Stimulated activated naive CD4-positive, alpha-beta T cell treated with Interleukin-2 at 50 U/mL for 16 hours (primary cell): ENCODE data around the gene FHOD3.

Source experiments
- DNase-seq: peaks from one replicate; lab custom pipeline; 2025; lab: John Stamatoyannopoulos, UW

FHOD3 gene

DNA sequence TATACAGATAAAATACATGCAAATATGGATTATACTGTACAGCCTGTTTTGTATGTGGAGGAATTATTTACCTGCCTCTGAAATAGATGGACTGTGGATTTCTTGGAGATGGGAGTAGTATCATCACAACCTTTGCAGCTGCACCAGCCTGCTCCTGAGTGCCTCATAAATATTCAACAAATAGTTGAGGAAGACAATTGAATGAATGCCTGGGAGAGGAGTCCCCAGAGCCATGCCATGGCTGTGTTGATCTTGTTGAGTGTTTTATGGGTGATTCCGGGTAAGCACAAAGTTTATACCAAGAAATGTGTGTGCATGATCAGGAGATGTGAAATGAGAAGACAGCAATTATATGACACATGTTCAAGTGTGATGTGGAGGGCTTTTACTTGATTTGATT, 225.0 kb downstream of the FHOD3 start:
- no peak for DNase-seq

DNA sequence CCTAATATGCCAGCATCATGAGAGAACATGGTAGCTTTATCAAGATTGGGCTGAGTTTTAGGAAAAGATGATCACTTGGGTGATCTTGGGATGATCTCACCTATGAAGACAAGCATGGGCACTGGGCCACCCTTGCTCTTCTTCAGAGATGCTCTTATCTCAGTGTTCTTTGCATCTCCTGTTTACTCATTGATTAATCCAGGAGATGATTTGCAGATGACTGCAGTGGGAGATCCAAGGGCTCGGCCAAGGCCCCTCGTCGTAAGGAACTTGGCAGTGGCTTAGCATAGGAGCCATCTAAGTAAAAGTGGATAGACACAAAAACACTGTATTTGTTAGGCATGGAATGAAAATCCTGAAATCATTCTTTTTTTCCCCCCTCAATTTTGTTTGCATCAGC, 228.4 kb downstream of the FHOD3 start:
- DNase-seq = no peak

DNA sequence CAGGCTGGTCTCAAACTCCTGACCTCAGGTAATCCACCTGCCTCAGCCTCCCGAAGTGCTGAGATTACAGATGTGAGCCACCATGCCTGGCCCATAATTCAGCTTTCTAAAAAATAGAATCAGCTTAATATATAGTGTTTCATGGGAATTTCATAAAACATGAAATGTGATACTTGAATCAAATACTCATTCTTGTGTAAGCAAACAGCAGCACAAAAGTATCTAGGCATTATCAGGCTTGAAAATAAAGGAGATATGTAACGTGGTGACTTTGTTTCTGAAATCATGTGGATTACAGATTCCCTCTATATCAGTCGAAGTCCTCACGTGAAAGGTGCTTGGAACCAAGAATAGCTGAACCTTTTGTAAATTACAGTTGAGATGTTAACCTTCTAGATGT, 229.1 kb downstream of the FHOD3 start:
- DNase-seq = no peak

DNA sequence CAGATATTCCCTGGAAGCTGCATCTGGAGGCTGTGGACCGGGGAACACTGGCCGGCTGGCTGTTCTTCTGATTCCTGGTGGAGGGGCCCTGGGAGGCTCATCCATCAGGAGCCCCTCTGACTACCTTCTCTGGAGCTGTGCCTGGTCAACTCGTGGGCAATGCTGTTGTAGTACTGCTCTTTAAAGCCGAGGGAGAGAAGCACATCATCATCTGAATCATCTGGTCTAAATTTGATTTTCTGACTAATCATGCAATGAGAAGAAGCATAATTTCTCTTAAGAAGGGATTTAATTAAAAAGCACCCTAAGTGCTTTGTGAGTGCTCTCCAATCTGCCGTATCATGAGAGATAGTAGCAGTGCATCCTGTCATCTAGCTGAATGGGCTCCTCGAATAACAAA, 229.5 kb downstream of the FHOD3 start:
- no peak for DNase-seq

DNA sequence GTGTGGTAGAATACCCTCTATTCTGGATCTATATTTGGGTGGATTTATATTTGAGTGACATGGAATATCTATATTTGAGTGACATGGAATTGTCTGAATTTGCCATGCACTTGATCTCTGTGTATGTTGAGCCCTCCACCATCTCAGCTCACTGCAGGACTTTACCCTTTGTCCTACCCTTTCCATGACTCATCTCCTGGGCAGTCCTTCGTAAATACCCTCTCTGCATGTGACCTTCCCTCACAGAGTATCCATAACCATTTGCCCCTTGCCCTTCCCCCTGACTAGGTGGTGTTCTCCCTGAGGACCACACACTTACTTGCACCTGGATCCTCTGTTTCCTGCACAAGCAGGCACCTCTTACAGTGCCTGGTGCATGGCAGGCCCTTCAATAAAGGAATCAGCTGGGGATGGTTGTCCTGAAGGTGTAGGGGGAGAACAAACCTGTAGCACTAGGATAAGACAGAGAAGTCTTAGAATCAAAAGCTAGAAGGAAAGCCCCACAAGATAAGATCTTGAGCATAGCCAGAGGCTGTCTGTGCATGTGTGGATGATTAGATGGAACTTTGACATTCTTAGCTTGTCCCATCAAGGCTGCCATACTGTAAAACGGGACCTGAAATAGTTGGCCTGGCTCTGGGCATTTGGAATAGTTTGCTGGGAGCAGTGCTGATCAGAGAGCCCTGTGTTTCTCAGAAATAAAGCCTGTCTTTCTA, 230.4 kb downstream of the FHOD3 start:
- DNase-seq = no peak

DNA sequence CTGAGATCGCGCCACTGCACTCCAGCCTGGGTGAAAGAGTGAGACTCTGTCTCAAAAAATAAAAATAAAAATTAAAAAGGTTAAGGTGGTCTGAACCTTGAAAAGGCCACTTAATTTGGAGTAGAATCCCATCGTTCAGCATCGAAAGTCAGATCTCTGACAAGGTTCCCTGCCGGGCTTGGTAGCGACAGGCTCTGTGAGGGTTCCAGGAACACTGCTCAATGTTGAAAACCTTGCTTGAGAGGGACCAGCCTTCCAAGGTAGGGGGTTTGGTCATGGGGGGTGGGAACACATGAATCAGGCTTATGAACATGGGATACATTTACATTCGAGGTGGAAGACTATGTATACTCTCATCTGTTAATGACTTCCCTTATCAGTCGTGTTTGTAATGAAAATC, 232.2 kb downstream of the FHOD3 start:
- no peak for DNase-seq

DNA sequence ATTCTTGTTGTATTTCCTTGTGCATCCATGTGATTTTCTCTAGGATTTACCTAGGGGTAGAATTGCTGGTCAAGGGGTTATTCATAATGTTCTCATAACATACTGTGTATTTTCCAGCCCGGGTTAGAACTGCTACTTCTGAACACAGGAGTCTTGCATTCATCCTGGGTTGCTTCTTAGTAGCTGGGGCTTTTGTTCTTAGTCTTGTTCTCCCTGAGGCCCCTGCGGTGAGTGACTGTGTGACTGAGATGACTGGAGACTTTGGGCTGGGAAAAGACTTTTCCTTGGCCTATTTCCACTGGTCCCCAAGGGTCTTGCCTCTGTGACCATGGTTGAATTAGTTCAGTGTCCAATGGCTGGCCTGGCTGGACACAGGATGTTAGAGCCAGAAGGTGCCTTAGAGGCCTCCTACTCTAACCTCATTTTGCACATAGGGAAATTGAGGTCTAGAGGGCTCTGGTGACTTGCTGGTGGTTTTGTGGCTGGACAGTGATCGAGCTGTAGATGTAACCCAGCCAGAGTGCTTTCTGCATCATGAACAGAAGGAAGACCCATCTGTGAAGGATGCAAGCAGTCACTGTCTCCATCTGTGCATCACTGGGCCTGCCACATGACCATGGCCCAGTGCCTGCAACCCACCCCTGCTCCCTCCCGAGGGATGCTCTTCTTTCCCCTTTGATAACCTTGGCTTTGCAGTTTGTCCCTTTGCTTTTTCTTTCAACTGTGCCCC, 233.3 kb downstream of the FHOD3 start:
- DNase-seq = no peak

DNA sequence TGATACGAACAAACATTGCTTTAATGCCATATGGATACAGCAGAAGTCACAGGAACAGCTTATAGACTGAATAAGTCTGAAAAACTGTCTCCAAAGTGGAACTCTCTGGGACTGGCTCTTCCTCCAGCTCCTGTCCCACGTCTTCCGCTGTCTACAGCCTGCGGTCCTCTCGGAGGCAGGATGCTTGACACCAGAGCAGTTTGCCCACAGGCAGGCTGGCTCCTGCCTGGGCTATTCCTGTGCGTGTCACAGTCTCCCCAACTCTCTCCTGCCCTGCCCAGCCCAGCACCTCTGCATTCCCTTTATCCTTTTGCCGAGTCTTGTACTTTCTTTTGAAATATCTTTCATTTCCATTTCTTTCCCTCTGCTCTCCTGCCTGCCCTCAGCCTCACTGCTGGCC, 234.1 kb downstream of the FHOD3 start:
- no peak for DNase-seq

DNA sequence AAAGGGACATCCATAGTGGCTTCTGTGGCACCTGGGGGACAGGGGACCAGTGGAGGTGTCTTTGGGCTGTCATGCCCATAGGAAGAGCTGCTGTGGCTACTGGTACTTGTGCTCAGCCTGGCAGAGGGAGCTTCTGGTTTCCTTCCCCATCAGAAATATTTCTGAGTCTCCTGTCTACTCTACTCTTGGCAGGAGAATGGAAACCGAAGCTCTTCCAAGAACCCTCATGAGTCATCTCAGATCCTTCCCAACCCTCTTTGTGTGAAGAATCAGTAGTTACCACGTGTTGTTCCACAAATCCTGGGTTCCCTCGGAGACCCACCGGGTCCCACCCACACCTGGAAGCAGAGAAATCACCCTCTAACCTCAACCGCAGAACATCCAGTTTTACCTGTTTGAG, 234.9 kb downstream of the FHOD3 start:
- DNase-seq = no peak

DNA sequence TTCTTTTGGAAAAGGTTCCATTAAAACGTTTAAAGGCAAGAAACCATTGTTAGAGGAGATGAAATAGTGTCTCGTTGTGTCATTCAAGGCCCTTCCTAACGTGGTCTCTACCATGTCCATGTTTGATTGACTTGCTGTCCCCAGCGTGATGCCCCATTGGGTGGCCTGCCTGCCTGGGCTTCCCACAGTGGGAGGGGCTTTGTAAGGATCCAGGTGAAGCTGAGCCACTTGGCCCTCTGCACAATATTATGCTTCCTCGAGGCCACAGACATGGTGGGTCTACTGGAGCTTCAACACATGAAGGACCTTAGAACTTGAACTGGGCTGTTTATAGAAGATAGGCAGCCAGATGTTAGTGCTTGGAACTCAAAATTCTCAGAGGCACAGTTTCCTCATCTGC, 235.3 kb downstream of the FHOD3 start:
- DNase-seq = no peak

DNA sequence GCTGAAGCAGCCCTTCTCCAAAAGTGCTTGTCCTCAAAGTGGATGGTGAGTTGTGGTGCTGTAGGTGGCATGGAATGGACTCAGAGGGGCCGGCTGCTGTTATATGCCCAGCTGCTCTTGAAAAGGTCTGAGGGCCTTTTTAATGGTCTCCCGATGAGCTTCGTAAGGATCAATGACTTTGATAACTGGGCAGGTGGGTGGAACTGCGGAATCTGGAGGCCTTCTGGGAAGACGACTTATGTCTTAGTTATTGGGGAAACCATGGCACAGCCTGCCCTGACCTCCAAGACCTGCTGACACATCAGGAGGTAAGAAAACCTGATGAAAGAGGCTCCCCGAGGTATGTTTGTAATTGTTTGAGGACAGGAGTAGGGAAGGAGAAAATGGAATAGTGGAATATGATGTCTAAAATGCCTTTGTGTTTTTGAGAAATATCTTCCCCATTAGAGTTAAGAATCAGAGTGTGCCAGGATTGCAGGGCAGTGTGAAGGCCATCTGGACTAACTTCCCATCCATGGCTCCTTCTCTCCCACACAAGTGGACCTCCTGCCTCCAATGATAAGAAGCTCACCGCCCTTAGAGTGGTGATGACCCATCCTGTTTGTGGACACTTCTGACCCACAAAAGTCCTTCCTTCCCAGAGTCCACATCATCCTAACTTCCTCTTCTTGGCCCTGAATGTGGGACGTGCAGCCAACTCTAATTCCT, 236.1 kb downstream of the FHOD3 start:
- no peak for DNase-seq

DNA sequence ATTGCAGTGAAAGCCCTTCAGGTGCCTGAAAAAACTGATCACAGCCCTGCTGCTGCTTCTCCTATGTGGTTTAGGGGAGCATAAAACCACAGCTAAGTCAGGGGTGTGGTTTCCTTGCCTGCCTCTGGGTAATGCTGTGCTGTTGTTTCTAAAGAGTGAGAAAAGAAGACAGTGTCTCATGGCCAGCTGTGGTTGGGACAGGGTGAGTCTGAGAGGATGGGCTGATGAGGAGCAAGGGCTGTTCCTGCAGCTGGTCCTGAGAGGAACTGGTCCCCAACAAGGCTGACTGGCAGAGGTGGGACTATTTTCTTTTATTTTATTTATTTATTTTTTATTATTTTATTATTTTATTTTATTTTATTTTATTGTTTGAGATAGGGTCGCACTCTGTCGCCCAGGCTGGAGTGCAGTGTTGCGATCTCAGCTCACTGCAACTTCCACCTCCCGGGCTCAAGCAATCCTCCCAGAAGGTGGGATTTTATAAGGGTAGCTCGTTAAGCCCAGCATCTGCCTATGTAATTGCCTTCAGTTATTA, 236.7 kb downstream of the FHOD3 start:
- DNase-seq = no peak

DNA sequence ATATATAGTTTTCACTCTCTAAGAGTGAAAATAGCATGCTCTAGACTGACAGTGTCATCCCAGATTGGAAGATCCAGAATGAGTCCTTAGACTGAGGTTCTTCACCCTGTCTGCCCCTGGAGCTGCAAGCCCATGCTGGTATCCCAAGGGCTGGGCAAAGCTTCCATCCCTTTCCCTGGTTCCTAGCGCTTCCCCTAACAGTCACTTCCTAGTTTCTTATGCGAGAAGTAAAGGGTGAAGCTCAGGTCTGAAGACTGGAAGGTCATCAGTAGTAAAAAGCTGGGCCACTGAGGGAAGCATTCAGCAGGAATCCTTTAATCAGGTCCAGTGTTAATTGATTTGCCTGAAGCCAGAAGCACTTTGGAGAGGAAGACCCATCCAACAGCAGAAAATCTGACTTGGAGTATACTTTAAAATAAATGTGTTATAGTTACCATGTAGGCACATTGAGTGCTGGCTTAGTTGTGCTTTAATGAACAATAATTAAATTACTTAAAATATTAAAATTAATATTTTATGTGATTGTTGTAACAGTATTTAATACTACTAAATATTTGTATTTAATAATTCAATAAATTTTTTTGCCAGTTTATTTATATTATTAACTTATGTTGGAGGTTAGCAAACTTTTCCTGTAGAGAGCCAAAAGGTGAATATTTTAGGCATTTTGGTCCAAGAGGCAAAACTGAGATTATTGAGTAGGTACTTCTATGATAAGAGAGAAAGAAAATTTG, 237.9 kb downstream of the FHOD3 start:
- DNase-seq = no peak

DNA sequence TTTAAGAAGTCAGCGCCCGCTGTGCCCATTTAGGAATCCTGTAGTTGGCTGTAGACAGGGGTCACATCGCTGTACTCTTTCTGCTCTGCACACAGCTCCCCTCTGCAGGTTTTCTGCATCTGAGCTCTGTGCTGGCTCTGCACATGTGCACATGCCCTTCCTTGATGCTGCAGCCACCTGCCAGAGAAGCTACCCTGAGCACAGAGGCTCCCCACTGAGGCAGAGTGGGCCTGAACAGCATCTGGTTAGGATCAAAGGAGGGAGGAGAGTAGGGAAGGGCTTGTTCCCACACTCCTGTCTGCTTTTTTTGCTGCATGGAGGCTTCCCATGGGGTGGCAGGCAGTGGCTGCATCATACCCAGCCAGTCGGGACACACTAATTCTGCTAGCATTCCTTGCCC, 238.9 kb downstream of the FHOD3 start:
- DNase-seq = no peak

DNA sequence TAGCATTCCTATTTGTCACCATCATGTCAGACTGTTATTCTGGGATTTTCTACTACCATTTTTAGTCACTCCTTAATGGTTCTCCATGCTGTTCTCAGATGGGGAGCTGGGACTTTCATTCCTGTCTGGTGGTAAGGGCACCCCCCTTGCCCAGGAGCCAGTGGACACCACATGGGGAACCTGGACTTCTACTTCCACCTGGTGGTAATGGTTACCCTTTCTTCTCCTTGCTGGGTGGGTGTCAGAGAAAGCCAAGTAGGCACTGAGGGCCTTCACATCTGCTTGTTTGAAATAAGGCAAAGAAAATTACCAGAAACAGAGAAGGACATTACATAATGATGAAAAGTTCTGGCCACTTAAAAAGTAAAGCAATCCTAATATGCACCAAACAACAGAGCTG, 239.8 kb downstream of the FHOD3 start:
- DNase-seq = no peak

DNA sequence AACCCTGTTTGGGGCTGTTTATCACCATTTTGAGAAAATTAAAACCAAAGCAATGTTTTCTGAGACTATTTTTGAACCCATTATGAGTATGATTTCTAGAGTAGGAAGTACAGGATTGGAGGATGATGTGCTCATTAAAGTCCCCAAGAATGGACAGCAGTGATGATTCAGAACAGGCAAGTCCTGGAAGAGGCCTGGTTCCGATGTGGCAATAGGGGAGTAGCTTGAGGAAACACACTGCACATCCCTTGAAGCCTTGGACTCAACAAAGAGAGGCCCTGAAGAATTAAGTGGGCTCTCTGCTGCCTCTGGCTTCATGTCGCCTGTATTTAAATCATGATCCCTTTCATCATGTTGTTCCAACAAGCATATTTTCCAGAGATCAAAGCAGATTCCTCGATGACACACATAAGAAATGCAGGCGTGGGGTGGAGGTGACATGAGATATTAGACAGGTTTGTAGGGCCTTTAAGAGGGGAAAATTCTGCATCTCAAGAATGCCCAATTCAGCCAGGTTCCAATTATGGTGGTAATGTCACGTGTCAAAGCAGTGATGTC, 242.2 kb downstream of the FHOD3 start:
- DNase-seq = no peak

DNA sequence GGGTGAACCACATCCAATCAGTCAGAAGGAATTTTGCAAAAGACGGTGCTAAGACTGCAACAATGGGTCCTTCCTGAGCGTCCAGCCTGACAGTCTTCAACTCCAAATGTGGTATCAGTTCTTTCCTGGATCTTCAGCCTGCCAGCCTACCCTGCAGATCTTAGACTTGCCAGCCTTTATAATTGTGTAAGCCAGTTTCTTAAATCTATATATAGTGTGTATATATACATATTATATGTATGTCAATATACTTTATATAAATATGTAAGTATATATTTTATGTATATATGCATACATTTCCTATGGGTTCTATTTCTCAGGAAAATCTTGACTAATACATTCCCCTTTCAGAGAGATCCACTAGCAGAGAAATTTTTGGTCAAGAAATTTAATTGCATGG, 245.5 kb downstream of the FHOD3 start:
- DNase-seq = no peak

DNA sequence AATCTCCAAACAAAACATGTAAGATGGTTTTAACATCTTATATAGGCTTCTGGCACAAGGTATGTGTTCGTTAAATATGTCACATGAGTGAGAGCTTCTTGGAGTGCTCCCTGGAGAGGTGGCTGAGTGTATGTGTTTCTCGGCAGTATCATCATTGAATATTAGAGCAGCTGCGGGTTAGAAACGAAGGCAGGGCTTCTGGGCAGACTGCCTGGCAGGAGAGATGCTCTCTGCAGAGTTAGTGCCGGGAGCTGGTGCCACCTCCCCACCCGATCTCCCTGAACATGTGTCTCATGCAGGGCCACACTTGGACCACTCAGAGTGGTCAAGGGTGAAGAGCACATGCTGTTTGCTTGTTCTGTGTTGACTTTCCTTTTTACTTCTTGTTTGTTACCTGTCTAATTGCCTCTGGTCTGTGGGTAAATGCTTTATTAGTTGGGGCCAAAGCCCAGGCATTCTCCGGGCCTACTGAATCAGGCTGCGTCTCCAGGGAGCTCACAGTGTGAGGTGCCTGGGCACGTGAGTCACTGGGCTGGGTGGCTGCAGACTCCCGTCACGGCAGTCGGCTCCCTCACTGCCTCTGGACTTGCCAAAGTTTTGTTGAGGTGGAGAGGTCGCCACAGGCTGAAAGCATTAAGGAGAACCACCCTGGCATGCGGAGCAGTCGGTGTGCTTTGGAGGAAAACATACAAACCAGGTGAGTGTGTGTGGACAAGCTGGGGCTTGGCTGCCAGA, 246.6 kb downstream of the FHOD3 start:
- DNase-seq = no peak

DNA sequence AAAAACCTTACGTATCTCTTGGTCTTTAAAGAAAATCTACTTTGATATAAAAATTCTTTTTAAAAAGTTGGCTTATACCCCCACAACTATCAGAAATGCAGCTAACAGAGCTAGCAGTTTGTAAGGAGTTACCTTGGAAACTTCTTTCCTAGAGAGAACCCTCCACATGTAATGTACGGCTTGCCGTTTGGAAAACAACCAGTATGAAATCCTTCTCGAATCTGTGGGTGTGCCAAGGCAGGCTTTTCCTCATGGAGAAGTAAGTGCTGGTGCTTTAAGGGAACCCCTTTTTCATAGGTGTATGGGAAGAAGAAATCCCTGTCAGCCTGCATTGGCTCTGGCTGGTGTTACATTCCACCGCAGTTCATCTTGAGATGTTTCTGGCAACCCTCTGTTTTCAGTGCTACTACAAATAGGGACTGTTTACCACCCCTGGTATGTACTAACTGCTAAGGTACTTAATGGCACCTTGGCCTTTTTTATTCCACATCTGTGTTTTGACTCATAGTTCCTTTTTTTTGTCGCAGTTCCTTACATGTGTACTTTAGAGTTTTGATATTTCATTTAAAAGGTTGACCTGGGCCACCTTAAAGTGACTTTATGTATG, 248.4 kb downstream of the FHOD3 start:
- no peak for DNase-seq

DNA sequence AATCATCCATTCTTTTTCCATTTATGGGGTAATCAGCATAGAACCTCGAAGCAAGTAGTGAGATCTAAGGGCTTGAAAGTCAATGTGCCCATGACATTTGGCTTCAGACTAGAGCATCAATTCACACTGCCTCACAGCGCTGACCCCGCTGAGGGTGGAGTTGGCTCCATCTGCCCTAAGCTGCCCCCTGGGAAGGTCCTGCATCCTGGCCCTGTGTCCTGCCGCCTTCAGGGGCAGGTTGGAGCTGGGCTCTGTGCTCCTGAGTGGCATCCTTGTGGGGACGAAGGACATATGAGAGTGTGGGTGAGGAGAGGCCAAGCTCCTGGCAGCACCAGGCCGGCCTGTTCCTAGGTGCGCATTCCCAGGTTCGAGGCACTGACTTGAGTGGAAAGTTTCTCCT, 249.4 kb downstream of the FHOD3 start:
- DNase-seq = no peak

DNA sequence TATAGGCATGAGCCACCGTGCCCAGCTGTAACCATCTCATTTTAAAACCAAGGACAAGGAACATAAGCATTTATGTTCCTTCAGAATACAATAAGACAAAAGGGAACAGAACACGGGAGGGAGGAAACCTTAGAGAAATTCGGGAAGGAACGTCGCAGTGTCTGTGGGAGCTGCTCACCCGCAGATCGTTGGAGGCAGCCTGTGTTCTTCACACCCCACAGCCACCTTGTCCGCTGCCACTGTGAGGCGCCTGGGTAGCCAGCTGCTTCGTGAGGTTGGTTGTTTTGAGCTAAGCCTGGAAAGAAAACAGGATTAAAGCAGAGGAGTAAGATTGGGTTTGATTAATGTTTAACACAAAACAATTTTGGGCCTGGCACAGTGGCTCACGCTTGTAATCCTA, 250.0 kb downstream of the FHOD3 start:
- DNase-seq = no peak
